ENCODE data around the gene MAGED1.
"Not testable (repeated sequence)": the region's sequence is repeated elsewhere in the genome, so short reads cannot be mapped to it uniquely, and the experiment has no call there.

MAGED1 gene

DNA sequence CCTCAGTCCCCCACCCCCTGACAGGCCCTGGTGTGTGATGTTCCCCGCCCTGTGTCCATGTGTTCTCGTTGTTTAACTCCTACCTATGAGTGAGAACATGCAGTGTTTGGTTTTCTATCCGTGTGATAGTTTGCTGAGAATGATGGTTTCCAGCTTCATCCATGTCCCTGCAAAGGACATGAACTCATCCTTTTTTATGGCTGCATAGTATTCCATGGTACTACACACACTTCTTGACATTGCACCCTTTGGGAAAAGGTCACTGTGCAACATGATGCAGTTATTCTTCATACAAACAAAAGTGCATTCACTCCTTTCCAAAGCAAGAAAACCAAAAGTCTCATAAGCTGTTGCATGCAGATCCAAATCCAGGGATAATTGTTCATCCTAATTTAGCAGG, 11.7 kb downstream of the MAGED1 start:
- H3K27ac Mint-ChIP-seq (ENCODE audit: low read depth); H3K9me3 Mint-ChIP-seq; H3K36me3 Mint-ChIP-seq (ENCODE audit: insufficient read depth); ATAC-seq (replicated peaks; ENCODE audit: extremely low read depth, poor library complexity, severe bottlenecking); H3K27me3 Mint-ChIP-seq; DNase-seq (ENCODE audit: low spot score in 2 of 2); H3K4me3 Mint-ChIP-seq; H3K4me1 Mint-ChIP-seq: not testable (repeated sequence)

DNA sequence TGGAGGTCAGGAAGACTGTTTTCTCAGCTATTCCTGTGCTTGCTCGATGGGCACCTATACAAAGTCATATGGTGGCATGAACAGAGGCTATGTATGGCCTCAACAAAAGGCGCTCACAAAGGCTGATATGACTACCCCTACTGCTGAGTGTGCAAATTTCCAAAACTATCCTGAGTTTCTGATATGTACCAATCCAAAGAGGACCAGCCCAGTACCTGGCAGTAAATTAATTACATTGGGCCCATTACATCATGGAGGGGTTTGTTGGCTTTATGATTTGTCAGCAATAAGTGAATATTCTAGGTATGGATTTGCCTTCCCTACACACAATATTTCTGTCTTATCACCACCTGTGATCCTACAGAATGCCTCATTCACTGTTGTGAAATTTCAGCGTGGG, 12.3 kb downstream of the MAGED1 start:
- H3K4me1 Mint-ChIP-seq = no peaks in the 10 kb centered on the region
- no peak overlapping the region for H3K27ac Mint-ChIP-seq (ENCODE audit: low read depth)
- DNase-seq (ENCODE audit: low spot score in 2 of 2) = no peak
- H3K9me3 Mint-ChIP-seq = no peaks in the 10 kb centered on the region
- H3K36me3 Mint-ChIP-seq (ENCODE audit: insufficient read depth) = peaks cover 9% of the 10 kb centered on the region
- no peak overlapping the region for H3K4me3 Mint-ChIP-seq
- no peaks in the 10 kb centered on the region for H3K27me3 Mint-ChIP-seq
- no peak for ATAC-seq (replicated peaks; ENCODE audit: extremely low read depth, poor library complexity, severe bottlenecking)

DNA sequence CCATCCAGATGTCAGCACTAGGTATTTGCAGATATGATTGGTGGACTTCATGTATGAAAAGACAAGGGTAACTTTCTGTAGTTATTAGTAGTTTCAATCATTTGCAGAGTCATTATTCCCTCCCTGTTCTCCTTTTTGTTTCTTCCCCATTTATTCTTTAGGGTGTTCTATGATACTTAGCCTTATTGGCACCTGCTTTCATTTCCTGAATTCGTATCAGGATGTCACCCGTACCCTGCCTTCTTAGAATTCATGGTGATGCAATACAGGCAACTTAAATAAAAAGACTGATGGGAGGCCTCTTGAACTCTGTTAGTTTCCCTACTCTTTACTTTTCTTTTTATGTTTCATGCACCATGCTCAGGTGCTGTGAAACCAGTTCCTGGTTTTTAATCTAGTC, 24.2 kb downstream of the MAGED1 start:
- no peak overlapping the region for H3K4me3 Mint-ChIP-seq
- no peaks in the 10 kb centered on the region for H3K4me1 Mint-ChIP-seq
- DNase-seq (ENCODE audit: low spot score in 2 of 2) = no peak
- H3K9me3 Mint-ChIP-seq = no peaks in the 10 kb centered on the region
- H3K27me3 Mint-ChIP-seq = peaks cover 38% of the 10 kb centered on the region
- no peaks in the 10 kb centered on the region for H3K36me3 Mint-ChIP-seq (ENCODE audit: insufficient read depth)
- H3K27ac Mint-ChIP-seq (ENCODE audit: low read depth) = no peak overlapping the region
- ATAC-seq (replicated peaks; ENCODE audit: extremely low read depth, poor library complexity, severe bottlenecking) = no peak

DNA sequence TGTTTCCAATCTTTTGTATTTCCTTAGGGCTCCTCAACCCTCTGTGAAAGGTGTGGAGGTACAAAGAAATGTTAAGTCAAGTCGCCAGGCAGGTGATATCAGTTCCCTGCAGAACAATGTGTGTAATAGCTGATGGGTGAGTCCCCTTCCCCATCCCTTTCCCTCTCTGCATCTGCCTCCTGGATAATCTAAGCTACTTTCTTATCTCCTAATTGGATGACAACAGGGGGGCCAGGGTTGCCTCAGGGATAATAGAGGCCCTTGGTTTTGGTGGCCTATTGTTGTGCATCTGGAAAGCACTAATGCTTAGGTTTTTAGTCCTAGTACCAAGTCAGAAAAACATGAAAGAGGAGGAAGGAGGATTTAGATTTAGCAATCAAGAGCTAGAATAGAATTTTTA, 29.1 kb downstream of the MAGED1 start:
- Mint-ChIP-seq H3K36me3 (ENCODE audit: insufficient read depth) (no peaks in the 10 kb centered on the region), H3K27me3 (peaks cover 24% of the 10 kb centered on the region), H3K9me3 (no peaks in the 10 kb centered on the region), H3K4me1 (no peaks in the 10 kb centered on the region), H3K27ac (ENCODE audit: low read depth) (no peak overlapping the region), H3K4me3 (no peak overlapping the region)
- no peak for ATAC-seq (replicated peaks; ENCODE audit: extremely low read depth, poor library complexity, severe bottlenecking)
- DNase-seq (ENCODE audit: low spot score in 2 of 2) = no peak

DNA sequence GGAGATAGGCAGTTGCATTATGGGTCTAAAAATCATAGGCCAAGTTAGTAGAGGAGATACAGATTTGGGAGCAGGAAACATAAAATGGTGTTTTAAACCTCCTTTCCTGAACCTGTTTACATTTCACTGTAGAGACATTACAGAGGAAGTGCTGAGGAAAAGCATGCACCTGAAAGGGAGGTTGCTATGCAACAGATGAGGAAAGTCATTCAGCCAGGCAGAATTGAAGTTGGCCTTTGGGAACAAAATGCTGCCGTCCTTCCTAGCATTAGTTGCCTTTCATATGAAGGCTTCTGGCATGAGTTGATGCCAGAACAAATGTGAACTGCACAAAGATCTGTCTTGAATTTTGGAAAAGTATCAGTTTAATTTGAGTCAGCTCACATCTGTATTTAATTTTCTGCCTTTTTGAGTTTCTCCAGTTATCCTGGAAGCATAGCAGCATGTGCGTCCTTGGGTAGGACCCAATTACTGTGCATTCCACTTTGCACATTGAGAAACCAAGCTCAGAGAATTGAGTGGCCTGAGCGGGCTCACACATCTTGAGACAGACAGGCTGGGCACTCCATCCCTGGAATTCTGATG, 38.2 kb downstream of the MAGED1 start:
- Mint-ChIP-seq H3K27ac (ENCODE audit: low read depth) (no peak overlapping the region), H3K27me3 (peaks cover 19% of the 10 kb centered on the region), H3K4me3 (no peak overlapping the region), H3K36me3 (ENCODE audit: insufficient read depth) (no peaks in the 10 kb centered on the region), H3K9me3 (no peaks in the 10 kb centered on the region), H3K4me1 (no peaks in the 10 kb centered on the region)
- no peak for ATAC-seq (replicated peaks; ENCODE audit: extremely low read depth, poor library complexity, severe bottlenecking)
- no peak for DNase-seq (ENCODE audit: low spot score in 2 of 2)
